SK-N-SH (cell line): Measurements from ENCODE around the gene SH3RF2. TPM values are rescaled to one million over a fixed set of nuclear protein-coding genes. Genes with fewer than 3 reads are reported as not detected.

ENCODE experiments used
- CTCF ChIA-PET: fragments of 300-600, 350-600 bp; formaldehyde crosslinking; extraction: SDS; loops from one replicate; lab custom pipeline; 2021; lab: Yijun Ruan, JAX
- POLR2A ChIA-PET: fragments of 350-600 bp; sonication (Branson Sonifier 250); formaldehyde crosslinking; extraction: SDS; loops from one replicate; lab custom pipeline; 2020; ENCODE audit warnings: antibody characterized with exemption, inconsistent platforms; lab: Yijun Ruan, JAX
- DNase-seq: peaks from one replicate; pipeline ENCODE4 v3.0.0; 2012
- H2AFZ ChIP-seq: fragments of 200-600 bp; sonication (generic); 2 replicates; pipeline ENCODE4 v1.8.1; 2016; ENCODE audit warnings: antibody characterized with exemption, mild to moderate bottlenecking, low read depth
- H3F3A ChIP-seq: fragments of 200-600 bp; sonication (generic); replicated peaks from 2 replicates; pipeline ENCODE3; 2016; ENCODE audit warnings: antibody characterized with exemption, mild to moderate bottlenecking; ENCODE audit not compliant: insufficient read depth
- H3K27ac ChIP-seq, 2 experiments: fragments of 200-500 bp in 1 of 2; fragments of 200-600 bp in 1 of 2; sonication (Bioruptor generic) in 1 of 2; sonication (generic), shearing (Covaris generic) in 1 of 2; 2 replicates each; pipeline versions ENCODE4 v1.5.1 to v1.6.1; 2014 to 2016; ENCODE audit warnings: low read depth in 2 of 2, inconsistent platforms in 1 of 2, low read length in 1 of 2, mild to moderate bottlenecking in 1 of 2, mixed read lengths in 1 of 2
- H3K27me3 ChIP-seq: fragments of 200-600 bp; sonication (generic), shearing (Covaris generic); 2 replicates; pipeline ENCODE4 v1.6.1; 2016; ENCODE audit warnings: mixed run types; ENCODE audit not compliant: insufficient read depth
- H3K36me3 ChIP-seq, 2 experiments: fragments of 200-500 bp in 1 of 2; fragments of 200-600 bp in 1 of 2; sonication (Bioruptor generic) in 1 of 2; sonication (generic) in 1 of 2; replicated peaks in 1 of 2; 2 replicates each; pipeline versions ENCODE3 to v1.5.1; 2014 to 2016; ENCODE audit warnings: low read length in 1 of 2, mild to moderate bottlenecking in 1 of 2; ENCODE audit not compliant: insufficient read depth in 2 of 2, control insufficient read depth in 1 of 2
- H3K4me1 ChIP-seq, 2 experiments: fragments of 200-500 bp in 1 of 2; fragments of 200-600 bp in 1 of 2; sonication (Bioruptor generic) in 1 of 2; sonication (generic), shearing (Covaris generic) in 1 of 2; 2 replicates each; pipeline versions ENCODE4 v1.5.1 to v1.6.1; 2014 to 2016; ENCODE audit warnings: low read depth in 1 of 2, low read length in 1 of 2, mixed run types in 1 of 2; ENCODE audit not compliant: insufficient read depth in 2 of 2, control insufficient read depth in 1 of 2
- H3K4me2 ChIP-seq: fragments of 200-600 bp; sonication (generic), shearing (Covaris generic); 2 replicates; pipeline ENCODE4 v1.6.1; 2017; ENCODE audit warnings: mixed run types
- H3K4me3 ChIP-seq, 2 experiments: fragments of 200-500 bp in 1 of 2; fragments of 200-600 bp in 1 of 2; sonication (Bioruptor generic) in 1 of 2; sonication (generic), shearing (Covaris generic) in 1 of 2; 2 replicates each; pipeline versions ENCODE4 v1.5.1 to v1.8.1; 2014 to 2016; ENCODE audit warnings: low read depth in 2 of 2, inconsistent platforms in 1 of 2, low read length in 1 of 2, mild to moderate bottlenecking in 1 of 2, mixed read lengths in 1 of 2, moderate library complexity in 1 of 2
- H3K79me2 ChIP-seq: fragments of 200-600 bp; sonication (generic); 2 replicates; pipeline ENCODE4 v1.8.1; 2017; ENCODE audit warnings: mild to moderate bottlenecking; ENCODE audit not compliant: insufficient read depth
- H3K9ac ChIP-seq: fragments of 200-600 bp; sonication (generic); 2 replicates; pipeline ENCODE4 v1.6.1; 2017; ENCODE audit warnings: mixed run types
- H3K9me2 ChIP-seq: fragments of 200-600 bp; sonication (generic); 2 replicates; pipeline ENCODE4 v1.6.1; 2017; ENCODE audit warnings: mixed run types
- H3K9me3 ChIP-seq: fragments of 200-600 bp; sonication (generic); 2 replicates; pipeline ENCODE4 v1.6.1; 2017; ENCODE audit warnings: mixed run types, mild to moderate bottlenecking, moderate library complexity
- H4K20me1 ChIP-seq: fragments of 200-600 bp; sonication (generic); 2 replicates; pipeline ENCODE4 v1.6.1; 2017; ENCODE audit warnings: mild to moderate bottlenecking, mixed run types; ENCODE audit not compliant: insufficient read depth
- CHD2 ChIP-seq: fragments of 150-350 bp; IDR thresholded peaks from 2 replicates; pipeline ENCODE4 v1.6.1; 2018; ENCODE audit warnings: low read length; ENCODE audit not compliant: partially characterized antibody
- CTCF ChIP-seq: fragments of 200-600 bp; sonication (generic); IDR thresholded peaks from 2 replicates; pipeline ENCODE4 v1.6.1; 2017; ENCODE audit warnings: antibody characterized with exemption, mild to moderate bottlenecking, moderate library complexity
- ELF1 ChIP-seq: IDR thresholded peaks from 2 replicates; pipeline ENCODE4 v1.4.0; 2012
- EZH2phosphoT487 ChIP-seq: fragments of 200-600 bp; sonication (generic); IDR thresholded peaks from 2 replicates; pipeline ENCODE4 v1.6.1; 2017; ENCODE audit warnings: low read depth, mixed run types, mild to moderate bottlenecking, antibody characterized with exemption, moderate library complexity, borderline replicate concordance
- FOSL2 ChIP-seq: IDR thresholded peaks from 2 replicates; pipeline ENCODE4 v1.4.0; 2012; ENCODE audit warnings: low read depth, mild to moderate bottlenecking, moderate library complexity, borderline replicate concordance
- GABPA ChIP-seq: IDR thresholded peaks from 2 replicates; pipeline ENCODE4 v1.4.0; 2012; ENCODE audit warnings: low read depth, mild to moderate bottlenecking
- IRF3 ChIP-seq: fragments of 150-350 bp; IDR thresholded peaks from 2 replicates; pipeline ENCODE4 v1.6.1; 2016; ENCODE audit warnings: mild to moderate bottlenecking, low read depth, low read length
- MEF2A ChIP-seq: IDR thresholded peaks from 2 replicates; pipeline ENCODE4 v1.4.0; 2012; ENCODE audit warnings: low read depth, borderline replicate concordance
- POLR2AphosphoS5 ChIP-seq: IDR thresholded peaks from 2 replicates; pipeline ENCODE4 v1.6.1; 2012; ENCODE audit warnings: low read depth, low read length
- RFX5 ChIP-seq: IDR thresholded peaks from 2 replicates; pipeline ENCODE4 v1.6.1; 2012; ENCODE audit warnings: mild to moderate bottlenecking, improper control_type of control experiment, low read length
- SMC3 ChIP-seq: IDR thresholded peaks from 2 replicates; pipeline ENCODE4 v1.6.1; 2012; ENCODE audit warnings: low read depth, low read length, improper control_type of control experiment
- TCF12 ChIP-seq: IDR thresholded peaks from 2 replicates; pipeline ENCODE4 v1.4.0; 2012
- TEAD4 ChIP-seq: IDR thresholded peaks from 2 replicates; pipeline ENCODE4 v1.4.0; 2012; ENCODE audit warnings: mild to moderate bottlenecking, borderline replicate concordance; ENCODE audit not compliant: insufficient read depth
- USF1 ChIP-seq: IDR thresholded peaks from 2 replicates; pipeline ENCODE4 v1.4.0; 2012; ENCODE audit warnings: low read depth, borderline replicate concordance
- USF2 ChIP-seq: fragments of 150-350 bp; IDR thresholded peaks from 2 replicates; pipeline ENCODE4 v1.6.1; 2017; ENCODE audit warnings: antibody characterized with exemption, low read length, low read depth, borderline replicate concordance
- ZBTB33 ChIP-seq: IDR thresholded peaks from 2 replicates; pipeline ENCODE4 v1.4.0; 2012; ENCODE audit warnings: low read depth, borderline replicate concordance
- WGBS: methylation state at CpG from one replicate; pipeline ENCODE4 v1.1.6; 2017; ENCODE audit warnings: low lambda C conversion rate; 5-methylcytosine and 5-hydroxymethylcytosine counted together
- polyA plus RNA-seq, 3 experiments: library from polyadenylated mRNA; depleted of rRNA; stranded (reverse); fragments of >200 nt; gene quantifications; 2 replicates each; pipeline ENCODE4 v1.2.3, GENCODE V29; 2012

Gene SH3RF2
- polyA plus RNA-seq, 1 of the 3 experiments (the other 2 are of a cell fraction), result 0.87 TPM

GRCh38 chr5:146005723-146006122 lies 69.3 kb downstream of the SH3RF2 start:
- no peaks in the 10 kb centered on the region for H3K9me2 ChIP-seq
- H3K27ac ChIP-seq, result no peak overlapping the region
- H3F3A ChIP-seq, result no peaks in the 10 kb centered on the region
- no peak overlapping the region for H3K4me2 ChIP-seq
- no peaks in the 10 kb centered on the region for H3K9me3 ChIP-seq
- peaks cover 0 to 16% of the 10 kb centered on the region in 2 experiments; a peak in 1 of 4 replicates for H3K4me1 ChIP-seq
- H3K36me3 ChIP-seq, result no peaks in the 10 kb centered on the region
- no peak for DNase-seq
- no peak overlapping the region for H2AFZ ChIP-seq
- ChIA-PET CTCF (no interaction called here), POLR2A (no interaction called here)
- H4K20me1 ChIP-seq, result no peaks in the 10 kb centered on the region
- H3K79me2 ChIP-seq, result no peaks in the 10 kb centered on the region
- H3K27me3 ChIP-seq, result no peaks in the 10 kb centered on the region
- H3K9ac ChIP-seq, result no peak overlapping the region
- TF ChIP-seq ZBTB33 (no peak), IRF3 (no peak), USF1 (no peak)
- H3K4me3 ChIP-seq, result no peak overlapping the region

- H3K27ac ChIP-seq, result no peak overlapping the region
- no peaks in the 10 kb centered on the region for H3F3A ChIP-seq
- no peaks in the 10 kb centered on the region for H3K27me3 ChIP-seq
- no peak overlapping the region for H3K4me2 ChIP-seq
- no peaks in the 10 kb centered on the region for H3K9me2 ChIP-seq
- no peaks in the 10 kb centered on the region for H3K9me3 ChIP-seq
- CTCF ChIA-PET, result no interaction called here
- H4K20me1 ChIP-seq, result no peaks in the 10 kb centered on the region
- no peak overlapping the region for H3K9ac ChIP-seq
- WGBS, result 66% methylated on average over 6 of the region's 6 CpGs
- H3K4me1 ChIP-seq, result peaks cover 0 to 8% of the 10 kb centered on the region in 2 experiments; a peak in 1 of 4 replicates
- H3K36me3 ChIP-seq, result no peaks in the 10 kb centered on the region
- DNase-seq, result no peak
- H3K79me2 ChIP-seq, result no peaks in the 10 kb centered on the region
- H3K4me3 ChIP-seq, result no peak overlapping the region
- H2AFZ ChIP-seq, result no peak overlapping the region
- POLR2A ChIA-PET, result no interaction called here
- TF ChIP-seq TEAD4 (no peak), POLR2AphosphoS5 (no peak), FOSL2 (no peak), USF1 (no peak), GABPA (no peak), IRF3 (no peak), ELF1 (no peak), TCF12 (no peak), SMC3 (no peak), MEF2A (no peak), RFX5 (no peak), CTCF (no peak), EZH2phosphoT487 (no peak), CHD2 (no peak), USF2 (no peak)
Observed at GRCh38 chr5:146006470-146007190, 70.3 kb downstream of the SH3RF2 start.
